ENCODE measurements around the gene ISOC2.
"Not testable (repeated sequence)": the region's sequence is repeated elsewhere in the genome, so short reads cannot be mapped to it uniquely, and the experiment has no call there.

ISOC2 gene

GRCh38 chr19:55443045-55443823 lies 18.2 kb downstream of the ISOC2 start, which contains the start of gene SHISA7:
SHISA7 (minus strand) TSS chr19:55443300; CDS start chr19:55442863, 437 bp downstream.
- DNase-seq (ENCODE audit: extremely low read depth in 1 of 2, low read depth in 1 of 2), result no peak

- no peak for DNase-seq (ENCODE audit: extremely low read depth in 1 of 2, low read depth in 1 of 2)
Measured at GRCh38 chr19:55442372-55442961, 19.0 kb downstream of the ISOC2 start.

GRCh38 chr19:55441692-55442321 lies 19.6 kb downstream of the ISOC2 start:
- no peak for DNase-seq (ENCODE audit: extremely low read depth in 1 of 2, low read depth in 1 of 2)

DNA sequence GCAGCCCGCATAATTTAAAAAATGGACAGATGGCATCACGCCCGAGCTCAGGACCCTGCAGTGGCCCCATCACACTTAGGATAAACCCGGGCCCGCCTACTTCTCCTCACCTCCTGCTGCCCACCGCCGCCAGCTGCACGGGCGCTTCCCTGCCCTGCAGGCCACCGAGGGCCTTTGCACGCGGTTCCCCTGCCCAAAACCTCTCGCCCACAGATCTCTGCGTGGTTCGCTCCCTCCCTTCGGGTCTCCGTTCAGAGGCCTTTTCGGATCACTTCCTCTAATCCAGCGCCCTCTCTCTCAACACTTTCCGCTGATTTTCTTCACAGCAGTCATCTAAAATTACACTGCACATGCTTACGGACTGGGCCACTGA lies 20.1 kb downstream of the ISOC2 start:
- DNase-seq (ENCODE audit: extremely low read depth in 1 of 2, low read depth in 1 of 2), result no peak

DNA sequence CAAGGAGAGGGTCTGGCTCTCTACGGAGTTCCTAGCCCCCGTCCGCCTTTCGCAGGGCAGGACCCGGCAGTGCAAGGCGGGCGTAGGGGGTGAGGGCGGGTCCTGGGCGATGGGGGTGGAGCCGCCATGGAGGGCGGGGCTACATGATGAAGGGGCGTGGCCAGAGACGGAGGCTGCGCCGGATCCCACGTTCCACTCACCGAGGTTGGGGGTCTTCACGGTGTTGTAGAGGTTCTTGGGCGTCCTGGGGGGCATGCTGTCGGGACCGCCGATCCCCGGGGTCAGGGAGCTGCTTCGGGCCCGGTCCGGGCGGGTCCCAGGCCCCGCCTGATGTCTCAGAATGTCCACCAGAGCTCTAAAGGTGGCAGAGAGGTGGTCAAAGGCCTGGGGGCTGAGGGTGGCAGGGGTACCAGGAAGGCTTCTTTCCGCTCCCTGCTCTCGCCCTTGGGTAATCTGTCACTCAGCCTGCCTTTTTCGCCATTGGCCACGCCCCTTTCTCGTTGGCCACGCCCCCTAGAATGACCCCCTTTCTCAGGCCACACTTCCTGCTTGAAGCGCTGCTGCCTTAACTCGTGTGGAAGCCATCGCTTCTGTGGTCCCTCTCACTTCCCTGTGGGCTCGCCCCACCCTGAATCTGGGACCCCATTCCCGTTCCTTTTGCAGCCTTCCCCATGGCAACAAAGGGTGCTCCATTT lies 20.9 kb downstream of the ISOC2 start:
- DNase-seq (ENCODE audit: extremely low read depth in 1 of 2, low read depth in 1 of 2), result no peak

- no peak for DNase-seq (ENCODE audit: extremely low read depth in 1 of 2, low read depth in 1 of 2)
Measured at GRCh38 chr19:55439052-55439451, 22.4 kb downstream of the ISOC2 start.

DNA sequence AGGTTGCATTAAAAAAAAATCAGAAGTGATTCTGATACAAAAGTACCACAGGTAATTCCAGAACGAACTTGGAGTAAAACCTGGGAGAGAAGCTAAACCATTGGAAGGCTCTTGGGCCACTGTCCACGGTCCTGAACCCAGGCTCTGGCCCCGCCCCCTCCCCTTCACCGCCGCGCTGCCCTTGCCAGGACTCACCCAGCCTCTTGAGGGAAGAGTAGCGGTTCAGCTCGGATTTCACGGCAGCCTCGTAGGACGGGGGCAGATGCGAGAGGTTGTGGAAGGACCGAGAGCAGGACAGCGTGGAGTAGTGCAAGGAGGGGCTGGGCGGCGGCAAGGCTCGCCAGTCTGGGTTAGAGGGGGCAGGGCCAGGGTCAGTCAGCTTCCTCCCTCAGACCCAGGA lies 24.0 kb downstream of the ISOC2 start:
- no peak for DNase-seq (ENCODE audit: extremely low read depth in 1 of 2, low read depth in 1 of 2)

DNA sequence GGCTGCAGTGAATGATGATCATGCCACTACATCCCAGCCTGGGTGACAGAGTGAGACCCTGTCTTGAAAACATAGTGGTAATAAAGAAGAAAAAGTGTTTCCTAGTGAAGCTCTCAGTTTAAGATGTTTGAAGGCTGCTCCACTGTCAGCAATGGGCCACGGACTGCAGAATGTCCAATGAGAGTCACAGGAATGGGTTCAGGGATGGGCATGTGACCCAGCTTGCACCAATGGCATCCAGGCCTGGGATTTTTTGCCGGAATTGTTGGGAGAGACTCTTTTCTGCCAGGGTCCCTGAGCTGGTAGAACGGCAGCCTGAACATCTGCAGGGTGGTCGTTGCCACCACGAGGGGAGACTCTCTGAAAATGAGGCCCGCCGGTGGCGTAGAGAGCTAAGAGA lies 24.6 kb downstream of the ISOC2 start:
- no peak for DNase-seq (ENCODE audit: extremely low read depth in 1 of 2, low read depth in 1 of 2)

DNA sequence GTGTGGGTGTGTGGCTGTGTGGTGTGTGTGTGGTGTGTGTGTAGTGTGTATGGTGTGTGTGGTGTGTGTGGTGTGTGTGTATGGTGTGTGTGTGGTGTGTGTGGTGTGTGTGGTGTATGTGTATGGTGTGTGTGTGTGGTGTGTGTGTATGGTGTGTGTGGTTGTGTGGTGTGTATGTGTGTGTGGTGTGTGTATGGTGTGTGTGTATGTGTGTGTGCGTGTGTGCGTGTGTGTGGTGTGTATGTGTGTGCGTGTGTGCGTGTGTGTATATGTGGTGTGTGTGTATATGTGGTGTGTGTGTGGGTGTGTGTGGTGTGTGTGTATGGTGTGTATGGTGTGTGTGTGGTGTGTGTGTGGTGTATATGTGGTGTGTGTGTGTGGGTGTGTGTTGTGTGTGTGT lies 26.4 kb downstream of the ISOC2 start:
- DNase-seq (ENCODE audit: extremely low read depth in 1 of 2, low read depth in 1 of 2), result no peak

DNA sequence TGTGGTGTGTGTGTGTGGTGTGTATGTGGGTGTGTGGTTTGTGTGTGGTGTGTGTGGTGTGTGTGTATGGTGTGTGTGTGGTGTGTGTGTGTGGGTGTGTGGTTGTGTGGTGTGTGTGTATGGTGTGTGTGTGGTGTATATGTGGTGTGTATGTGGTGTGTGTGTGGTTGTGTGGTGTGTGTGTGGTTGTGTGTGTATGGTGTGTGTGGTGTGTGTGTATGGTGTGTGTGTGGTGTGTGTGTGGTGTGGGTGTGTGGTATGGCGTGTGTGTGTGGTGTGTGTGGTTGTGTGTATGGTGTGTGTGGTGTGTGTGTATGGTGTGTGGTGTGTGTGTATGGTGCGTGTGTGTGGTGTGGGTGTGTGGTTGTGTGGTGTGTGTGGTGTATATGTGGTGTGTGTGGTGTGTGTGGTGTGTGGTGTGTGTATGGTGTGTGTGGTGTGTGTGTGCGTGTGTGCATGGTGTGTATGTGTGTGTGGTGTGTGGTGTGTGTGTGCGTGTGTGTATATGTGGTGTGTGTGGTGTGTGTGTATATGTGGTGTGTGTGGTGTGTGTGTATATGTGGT lies 27.0 kb downstream of the ISOC2 start:
- no peak for DNase-seq (ENCODE audit: extremely low read depth in 1 of 2, low read depth in 1 of 2)

DNA sequence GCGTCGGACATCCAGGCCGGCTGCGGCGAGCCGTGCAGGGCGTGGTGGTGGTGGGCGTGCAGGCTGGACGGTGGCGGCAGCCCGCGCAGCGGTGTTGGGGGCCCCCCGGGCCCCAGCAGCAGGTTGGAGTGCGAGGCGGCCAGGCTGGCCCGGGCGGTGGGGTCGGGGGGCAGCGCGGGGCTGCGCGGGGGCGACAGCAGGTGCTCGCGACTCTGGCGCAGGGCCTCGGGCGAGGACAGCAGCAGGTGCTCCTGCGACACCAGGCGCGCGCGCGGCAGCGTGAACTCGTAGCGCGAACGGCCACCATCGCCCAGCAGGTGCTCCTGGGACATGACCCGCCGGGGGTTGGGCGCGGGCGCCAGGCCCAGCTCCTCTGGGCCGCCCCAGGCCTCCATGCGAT lies 28.1 kb downstream of the ISOC2 start:
- DNase-seq (ENCODE audit: extremely low read depth in 1 of 2, low read depth in 1 of 2), result no peak

DNA sequence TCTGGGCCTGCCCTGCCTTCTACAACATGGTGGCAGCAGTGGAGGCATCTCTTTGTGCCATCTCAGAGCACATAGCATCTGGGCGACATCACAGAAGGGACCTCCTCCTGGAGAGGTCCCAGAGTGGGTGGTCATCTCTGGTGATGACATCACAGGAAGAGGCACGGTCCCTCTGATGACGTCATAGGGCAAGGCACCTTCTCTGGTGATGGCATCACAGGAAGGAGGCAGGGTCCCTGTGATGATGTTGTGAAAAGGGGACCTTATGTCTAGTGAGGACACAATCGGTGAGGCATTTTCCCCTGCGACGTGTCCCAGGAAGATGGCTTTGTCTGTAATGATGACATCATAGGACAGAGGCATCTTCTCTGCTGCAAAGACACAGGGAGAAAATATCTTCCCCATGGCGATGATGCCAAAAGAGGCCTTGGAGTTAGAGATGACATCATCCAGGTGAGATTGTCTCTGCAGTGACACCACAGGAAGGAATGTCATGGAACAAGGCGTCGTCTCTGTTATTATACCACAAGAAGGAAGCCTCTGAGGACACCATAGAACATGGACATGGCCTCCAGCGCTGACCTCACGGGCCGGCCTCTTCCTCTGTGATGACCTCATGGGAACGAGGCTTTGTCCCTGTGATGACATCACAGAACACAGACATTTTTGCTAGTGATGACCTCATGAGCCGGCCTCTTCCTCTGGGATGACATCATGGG lies 29.0 kb downstream of the ISOC2 start:
- no peak for DNase-seq (ENCODE audit: extremely low read depth in 1 of 2, low read depth in 1 of 2)

GRCh38 chr19:55431183-55431582 lies 30.3 kb downstream of the ISOC2 start:
- DNase-seq (ENCODE audit: extremely low read depth in 1 of 2, low read depth in 1 of 2), result no peak

DNA sequence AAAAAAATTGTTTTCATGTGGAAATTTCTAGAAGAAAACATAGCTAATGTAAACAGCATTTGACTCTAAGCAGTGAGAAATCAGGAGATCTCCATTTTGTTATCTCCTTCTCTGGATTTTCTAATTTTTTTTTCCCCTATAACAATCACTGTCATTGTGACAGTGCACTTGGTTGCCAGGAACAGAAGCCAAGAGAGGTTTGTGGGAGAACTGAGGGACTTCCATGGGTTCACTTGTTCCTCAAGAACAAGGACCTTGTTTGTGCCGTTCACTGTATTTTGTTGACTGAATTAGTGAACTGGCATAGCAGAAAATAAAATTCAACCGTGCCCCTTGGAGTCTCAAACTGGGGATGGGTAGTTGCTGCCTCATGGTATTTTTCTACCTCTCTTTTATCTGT lies 35.4 kb downstream of the ISOC2 start:
- DNase-seq (ENCODE audit: extremely low read depth in 1 of 2, low read depth in 1 of 2), result no peak

GRCh38 chr19:55424518-55424917 lies 36.9 kb downstream of the ISOC2 start:
- DNase-seq (ENCODE audit: extremely low read depth in 1 of 2, low read depth in 1 of 2), result no peak

GRCh38 chr19:55423225-55424005 lies 38.0 kb downstream of the ISOC2 start:
- no peak for DNase-seq (ENCODE audit: extremely low read depth in 1 of 2, low read depth in 1 of 2)

GRCh38 chr19:55421281-55421680 lies 40.2 kb downstream of the ISOC2 start:
- DNase-seq (ENCODE audit: extremely low read depth in 1 of 2, low read depth in 1 of 2), result not testable (repeated sequence)

GRCh38 chr19:55419624-55420236 lies 41.7 kb downstream of the ISOC2 start:
- DNase-seq (ENCODE audit: extremely low read depth in 1 of 2, low read depth in 1 of 2), result no peak

- DNase-seq (ENCODE audit: extremely low read depth in 1 of 2, low read depth in 1 of 2), result no peak
Measured at GRCh38 chr19:55419103-55419502, 42.3 kb downstream of the ISOC2 start.

Data from activated CD8-positive, alpha-beta memory T cell treated with anti-CD3 and anti-CD28 coated beads for 1 hour (primary cell).